ENCODE results near the gene GRAMD2B.

- TF ChIP-seq CTCF (IDR thresholded peaks at IDR 0.05) (no peak), POLR2A (IDR thresholded peaks at IDR 0.05) (no peak)
Observed at GRCh38 chr5:126416266-126416925, 6.8 kb upstream of the GRAMD2B start.
